HG02852 (cell line): ENCODE results near the gene SCAND1.
"Not testable (repeated sequence)": the region's sequence is repeated elsewhere in the genome, so short reads cannot be mapped to it uniquely, and the experiment has no call there.

ENCODE experiments used
- ATAC-seq: cut with Tn5 transposase; IDR thresholded peaks from one replicate; pipeline ENCODE4 v1.9.1; 2021; ENCODE audit warnings: mild to moderate bottlenecking, moderate library complexity; ENCODE audit not compliant: unreplicated experiment

The SCAND1 gene

GRCh38 chr20:35963878-35964277, 9.6 kb upstream of the SCAND1 start:
- ATAC-seq, result no peak

GRCh38 chr20:35959291-35959690, 5.0 kb upstream of the SCAND1 start:
- not testable (repeated sequence) for ATAC-seq

DNA sequence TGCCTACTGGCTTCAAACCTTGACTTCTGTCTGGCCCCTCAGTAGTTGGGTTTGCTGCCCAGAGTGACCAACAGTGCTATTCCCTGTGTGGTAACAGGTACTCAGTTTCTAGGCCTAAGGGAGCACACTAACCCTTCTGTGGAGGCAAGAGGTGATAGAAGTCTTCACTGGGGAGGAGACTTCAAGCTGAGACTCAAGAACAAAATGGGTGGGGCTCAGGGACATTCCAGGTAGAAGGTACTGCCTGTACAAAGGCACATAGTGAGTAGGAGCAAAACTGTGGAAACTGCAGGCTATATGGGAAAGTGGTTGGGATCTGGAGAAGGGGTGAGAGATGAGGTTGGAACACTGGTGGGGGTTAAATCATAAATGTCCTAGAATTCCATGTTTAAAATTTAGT, 2.3 kb upstream of the SCAND1 start:
- ATAC-seq, result no peak

DNA sequence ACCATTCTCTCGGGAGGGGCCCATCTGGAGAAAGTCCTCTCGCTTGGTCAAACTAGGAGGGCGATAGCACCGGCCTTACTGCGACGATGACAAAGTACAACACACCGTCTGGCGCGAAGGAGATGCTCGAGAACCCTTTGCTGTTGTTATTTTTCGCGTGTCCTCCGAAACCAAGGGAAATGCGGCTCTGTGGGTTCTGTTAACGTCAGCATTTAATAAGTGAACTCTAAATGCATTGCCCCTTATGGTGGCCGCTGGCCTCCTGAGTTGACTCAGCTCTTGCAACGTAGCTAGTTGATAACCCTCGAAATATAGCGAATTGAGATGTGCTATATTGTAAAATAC, 577 bp upstream of the SCAND1 start:
- ATAC-seq, result no peak

- ATAC-seq, result peak; percentile 22
Measured at GRCh38 chr20:35953387-35954199, 709 bp downstream of the SCAND1 start.

GRCh38 chr20:35952480-35953386, 1.6 kb downstream of the SCAND1 start:
- no peak for ATAC-seq

DNA sequence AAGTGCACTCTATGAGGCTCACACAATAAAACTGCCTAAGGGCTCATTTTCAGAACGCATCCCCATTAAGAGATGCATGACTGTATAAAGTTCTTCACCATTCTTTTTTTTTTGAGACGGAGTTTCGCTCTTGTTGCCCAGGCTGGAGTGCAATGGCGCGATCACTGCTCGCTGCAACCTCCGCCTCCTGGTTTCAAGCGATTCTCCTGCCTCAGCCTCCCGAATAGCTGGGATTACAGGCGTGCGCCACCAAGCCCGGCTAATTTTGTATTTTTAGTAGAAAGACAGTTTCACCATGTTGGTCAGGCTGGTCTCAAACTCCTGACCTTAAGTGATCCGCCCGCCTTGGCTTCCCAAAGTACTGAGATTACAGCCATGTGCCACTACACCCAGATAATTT, 2.2 kb downstream of the SCAND1 start:
- ATAC-seq, result not testable (repeated sequence)

DNA sequence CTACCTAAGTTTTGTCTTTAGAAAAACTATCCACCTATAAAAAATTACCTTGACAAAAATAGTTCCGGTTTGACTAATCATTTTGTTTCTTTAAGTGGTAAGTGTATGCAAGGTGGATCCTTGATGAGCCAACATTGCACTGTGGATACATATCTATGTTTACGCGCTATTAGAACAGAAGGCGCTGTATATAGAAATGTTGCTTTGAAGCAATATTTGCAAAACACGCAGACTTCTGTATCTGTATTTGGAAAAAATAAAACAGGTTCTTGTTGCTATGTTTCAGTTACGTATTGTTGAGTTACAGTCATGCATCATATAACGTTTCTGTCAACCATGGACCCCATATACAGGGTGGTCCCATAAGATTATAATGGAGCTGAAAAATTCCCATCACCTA, 4.2 kb downstream of the SCAND1 start:
- ATAC-seq, result no peak

- ATAC-seq, result no peak
Measured at GRCh38 chr20:35947907-35948306, 6.4 kb downstream of the SCAND1 start.

DNA sequence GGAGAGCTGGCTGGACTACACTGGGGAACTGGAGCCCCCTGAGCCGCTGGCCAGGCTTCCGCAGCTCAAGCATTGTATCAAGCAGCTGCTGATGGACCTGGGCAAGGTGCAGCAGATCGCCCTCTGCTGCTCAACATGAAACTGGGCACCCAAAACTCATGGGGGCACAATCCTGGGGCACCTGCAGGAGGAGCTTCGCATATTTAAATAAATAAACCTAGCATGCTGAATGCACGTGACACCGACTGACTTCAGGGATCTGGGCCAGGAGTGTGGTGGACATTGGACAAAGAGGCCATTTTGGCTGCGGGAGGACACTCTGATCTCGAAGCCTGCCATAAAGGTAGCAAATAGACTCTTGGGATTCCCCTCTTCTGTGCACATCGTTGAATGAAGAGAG, 6.8 kb downstream of the SCAND1 start:
- no peak for ATAC-seq

GRCh38 chr20:35942243-35942642, 12.1 kb downstream of the SCAND1 start:
- ATAC-seq, result no peak

GRCh38 chr20:35941620-35942019, 12.7 kb downstream of the SCAND1 start:
- ATAC-seq, result no peak

- no peak for ATAC-seq
Measured at GRCh38 chr20:35939264-35939663, 15.0 kb downstream of the SCAND1 start.

DNA sequence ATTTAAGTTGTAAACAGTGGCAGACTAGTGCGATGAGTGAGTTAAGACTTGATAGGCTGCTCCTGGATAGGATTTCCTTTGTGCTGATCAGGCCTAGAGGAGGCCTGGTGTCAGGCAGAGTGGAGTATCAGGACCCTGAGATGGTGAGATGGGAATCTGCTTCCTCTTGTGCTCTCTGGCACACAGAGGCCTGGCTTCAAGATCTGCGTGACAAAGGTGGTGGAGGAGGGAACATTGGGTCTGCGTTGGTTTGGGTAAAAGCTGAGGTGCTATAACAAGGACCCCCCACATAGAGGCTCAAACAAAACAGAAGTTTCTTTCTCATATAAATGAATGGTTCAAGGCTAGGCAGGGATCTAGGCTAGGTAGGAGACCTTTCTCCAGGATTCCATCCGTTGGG, 20.3 kb downstream of the SCAND1 start:
- ATAC-seq, result no peak

GRCh38 chr20:35929301-35929700, 25.0 kb downstream of the SCAND1 start:
- ATAC-seq, result no peak

GRCh38 chr20:35920523-35920922, 33.8 kb downstream of the SCAND1 start:
- no peak for ATAC-seq

GRCh38 chr20:35918021-35918420, 36.3 kb downstream of the SCAND1 start:
- no peak for ATAC-seq

DNA sequence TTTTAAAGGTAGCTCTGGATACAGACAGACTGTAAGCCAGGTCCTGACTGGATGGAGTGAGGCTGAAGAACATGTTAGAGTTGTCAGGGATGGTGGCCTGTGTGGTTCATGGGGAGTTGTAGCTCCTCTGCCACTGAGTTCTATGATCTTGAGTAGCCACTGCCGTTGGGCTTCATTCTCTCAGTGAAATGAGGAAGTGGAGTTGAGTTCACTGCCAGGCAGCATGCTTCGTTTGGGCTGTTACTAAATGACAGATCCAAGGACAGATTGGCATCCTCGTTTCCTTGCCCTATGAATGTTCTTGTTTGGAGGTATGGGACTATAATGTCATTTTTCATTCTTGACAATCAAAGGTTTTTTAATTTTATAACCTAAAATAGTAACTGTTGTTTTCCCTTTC, 37.2 kb downstream of the SCAND1 start:
- no peak for ATAC-seq

DNA sequence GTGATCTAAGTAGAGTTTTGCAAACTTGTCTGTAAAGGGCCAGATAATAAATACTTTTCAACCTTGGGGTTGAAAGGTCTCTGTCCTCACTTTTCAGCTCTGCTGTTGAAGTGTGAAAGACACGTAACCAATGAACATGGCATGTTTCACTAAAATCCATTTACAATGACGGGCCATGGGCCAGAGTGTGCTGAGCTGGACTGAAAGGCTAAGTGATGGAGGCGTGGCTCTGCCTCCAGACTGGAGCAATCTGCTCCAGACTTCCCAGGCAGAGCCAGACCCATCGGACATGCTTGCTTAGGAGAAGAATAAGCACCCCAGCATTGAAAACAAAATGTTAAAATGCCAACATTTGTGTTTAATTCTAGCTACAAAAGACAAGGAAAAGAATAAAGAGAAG, 41.4 kb downstream of the SCAND1 start:
- no peak for ATAC-seq

GRCh38 chr20:35910254-35910653, 44.0 kb downstream of the SCAND1 start:
- ATAC-seq, result no peak

- no peak for ATAC-seq
Measured at GRCh38 chr20:35909796-35910195, 44.5 kb downstream of the SCAND1 start.

GRCh38 chr20:35909176-35909575, 45.1 kb downstream of the SCAND1 start:
- no peak for ATAC-seq
